IgD-negative memory B cell (primary cell): ENCODE results near the gene NUP54. TPM values are rescaled to one million over a fixed set of nuclear protein-coding genes. Genes with fewer than 3 reads are reported as not detected.

ENCODE experiments used
- H3K27ac Mint-ChIP-seq, 3 donors: one replicate each; pipeline ENCODE4 v1.8.0; 2020 to 2022; ENCODE audit warnings: mild to moderate bottlenecking in 3 of 3, mixed read lengths in 3 of 3, moderate library complexity in 1 of 3
- H3K27me3 Mint-ChIP-seq: one replicate; pipeline ENCODE4 v1.8.0; 2021; ENCODE audit warnings: mixed read lengths
- H3K36me3 Mint-ChIP-seq: one replicate; pipeline ENCODE4 v1.8.0; 2020; ENCODE audit warnings: mild to moderate bottlenecking, mixed read lengths
- H3K4me1 Mint-ChIP-seq, 3 donors: one replicate each; pipeline ENCODE4 v1.8.0; 2020 to 2022; ENCODE audit warnings: mixed read lengths in 3 of 3, mild to moderate bottlenecking in 1 of 3
- H3K4me3 Mint-ChIP-seq, 4 donors: one replicate each; pipeline ENCODE4 v1.8.0; 2020 to 2022; ENCODE audit warnings: mild to moderate bottlenecking in 4 of 4, mixed read lengths in 4 of 4, moderate library complexity in 3 of 4
- H3K9me3 Mint-ChIP-seq, 3 donors: one replicate each; pipeline ENCODE4 v1.8.0; 2020 to 2021; ENCODE audit warnings: mixed read lengths in 3 of 3, mild to moderate bottlenecking in 1 of 3
- polyA plus RNA-seq: library from polyadenylated mRNA; unstranded; fragments of 300-500 nt; fragmentation: Illumina TruSeq; gene quantifications from one replicate; pipeline ENCODE4 v1.2.3, GENCODE V29; 2021

The NUP54 gene
- polyA plus RNA-seq, 1 donor from 2014 or later, result 34.8 TPM

GRCh38 chr4:76174216-76174615 lies 26.0 kb upstream of the NUP54 start:
- Mint-ChIP-seq H3K4me3 (no peak overlapping the region), H3K27ac (no peak overlapping the region), H3K9me3 (no peaks in the 10 kb centered on the region), H3K4me1 (peaks cover 0 to 5% (median 2%) of the 10 kb centered on the region in 3 donors), H3K36me3 (peaks cover 9% of the 10 kb centered on the region), H3K27me3 (no peaks in the 10 kb centered on the region)

- Mint-ChIP-seq H3K27ac (no peak overlapping the region), H3K27me3 (no peaks in the 10 kb centered on the region), H3K4me3 (no peak overlapping the region), H3K4me1 (no peaks in the 10 kb centered on the region), H3K36me3 (peaks cover 6% of the 10 kb centered on the region), H3K9me3 (no peaks in the 10 kb centered on the region)
Measured at GRCh38 chr4:76168688-76169087, 20.5 kb upstream of the NUP54 start.

- H3K4me3 Mint-ChIP-seq, result no peak overlapping the region
- H3K27ac Mint-ChIP-seq, result no peak overlapping the region
- no peaks in the 10 kb centered on the region for H3K27me3 Mint-ChIP-seq
- no peaks in the 10 kb centered on the region for H3K9me3 Mint-ChIP-seq
- H3K4me1 Mint-ChIP-seq, result no peaks in the 10 kb centered on the region
- H3K36me3 Mint-ChIP-seq, result peaks cover 12% of the 10 kb centered on the region
Measured at GRCh38 chr4:76166480-76166879, 18.3 kb upstream of the NUP54 start.

- no peaks in the 10 kb centered on the region for H3K4me1 Mint-ChIP-seq
- no peaks in the 10 kb centered on the region for H3K27me3 Mint-ChIP-seq
- peaks cover 9% of the 10 kb centered on the region for H3K36me3 Mint-ChIP-seq
- H3K4me3 Mint-ChIP-seq, result no peak overlapping the region
- H3K27ac Mint-ChIP-seq, result no peak overlapping the region
- H3K9me3 Mint-ChIP-seq, result peaks cover 0 to 1% (median 0%) of the 10 kb centered on the region in 3 donors
Measured at GRCh38 chr4:76160355-76160754, 12.2 kb upstream of the NUP54 start.

GRCh38 chr4:76156635-76157034 lies 8.4 kb upstream of the NUP54 start:
- no peaks in the 10 kb centered on the region for H3K27me3 Mint-ChIP-seq
- no peak overlapping the region for H3K27ac Mint-ChIP-seq

GRCh38 chr4:76155979-76156378 lies 7.8 kb upstream of the NUP54 start:
- no peaks in the 10 kb centered on the region for H3K27me3 Mint-ChIP-seq
- no peak overlapping the region for H3K27ac Mint-ChIP-seq
- H3K9me3 Mint-ChIP-seq, result peaks cover 2 to 7% (median 3%) of the 10 kb centered on the region in 3 donors
- peaks cover 5% of the 10 kb centered on the region for H3K36me3 Mint-ChIP-seq
- no peaks in the 10 kb centered on the region for H3K4me1 Mint-ChIP-seq
- peak overlapping the region in 1 of 4 donors; percentile 15 for H3K4me3 Mint-ChIP-seq

More at GRCh38 chr4:76156635-76157034, 8.4 kb upstream of the NUP54 start:
- H3K4me3 Mint-ChIP-seq, result no peak overlapping the region
- H3K9me3 Mint-ChIP-seq, result peaks cover 2 to 7% (median 3%) of the 10 kb centered on the region in 3 donors
- H3K36me3 Mint-ChIP-seq, result peaks cover 8% of the 10 kb centered on the region
- H3K4me1 Mint-ChIP-seq, result no peaks in the 10 kb centered on the region

- Mint-ChIP-seq H3K27me3 (no peaks in the 10 kb centered on the region), H3K36me3 (peaks cover 5% of the 10 kb centered on the region), H3K4me1 (peaks cover 4 to 9% (median 6%) of the 10 kb centered on the region in 3 donors), H3K27ac (no peak overlapping the region), H3K9me3 (peaks cover 2 to 7% (median 3%) of the 10 kb centered on the region in 3 donors), H3K4me3 (no peak overlapping the region)
Measured at GRCh38 chr4:76153356-76153755, 5.2 kb upstream of the NUP54 start.

GRCh38 chr4:76147454-76148141 lies 599 bp downstream of the NUP54 start:
- Mint-ChIP-seq H3K9me3 (no peaks in the 10 kb centered on the region), H3K27me3 (no peaks in the 10 kb centered on the region), H3K27ac (peak overlapping the region; percentile 59 to 95 (median 94)), H3K4me1 (peaks cover 12 to 27% (median 18%) of the 10 kb centered on the region in 3 donors), H3K4me3 (peak overlapping the region; percentile 94 to 99 (median 99)), H3K36me3 (peaks cover 9% of the 10 kb centered on the region)

GRCh38 chr4:76144546-76144945 lies 3.7 kb downstream of the NUP54 start:
- Mint-ChIP-seq H3K9me3 (no peaks in the 10 kb centered on the region), H3K36me3 (peaks cover 12% of the 10 kb centered on the region), H3K4me3 (peak overlapping the region in 1 of 4 donors; percentile 67), H3K27ac (no peak overlapping the region), H3K27me3 (no peaks in the 10 kb centered on the region), H3K4me1 (peaks cover 20 to 32% (median 22%) of the 10 kb centered on the region in 3 donors)

GRCh38 chr4:76141241-76141640 lies 7.0 kb downstream of the NUP54 start:
- Mint-ChIP-seq H3K4me3 (no peak overlapping the region), H3K27me3 (no peaks in the 10 kb centered on the region), H3K4me1 (peaks cover 2 to 20% (median 14%) of the 10 kb centered on the region in 3 donors), H3K36me3 (peaks cover 15% of the 10 kb centered on the region), H3K9me3 (no peaks in the 10 kb centered on the region), H3K27ac (no peak overlapping the region)

- no peaks in the 10 kb centered on the region for H3K27me3 Mint-ChIP-seq
- no peak overlapping the region for H3K4me3 Mint-ChIP-seq
- H3K9me3 Mint-ChIP-seq, result no peaks in the 10 kb centered on the region
- H3K4me1 Mint-ChIP-seq, result peaks cover 0 to 3% (median 3%) of the 10 kb centered on the region in 3 donors
- peaks cover 16% of the 10 kb centered on the region for H3K36me3 Mint-ChIP-seq
- H3K27ac Mint-ChIP-seq, result no peak overlapping the region
Measured at GRCh38 chr4:76127754-76128153, 20.4 kb downstream of the NUP54 start.

- no peak overlapping the region for H3K27ac Mint-ChIP-seq
- no peaks in the 10 kb centered on the region for H3K9me3 Mint-ChIP-seq
- no peaks in the 10 kb centered on the region for H3K27me3 Mint-ChIP-seq
- peaks cover 18% of the 10 kb centered on the region for H3K36me3 Mint-ChIP-seq
- peaks cover 0 to 3% (median 3%) of the 10 kb centered on the region in 3 donors for H3K4me1 Mint-ChIP-seq
- H3K4me3 Mint-ChIP-seq, result no peak overlapping the region
Measured at GRCh38 chr4:76125816-76126215, 22.4 kb downstream of the NUP54 start.

- H3K4me1 Mint-ChIP-seq, result peaks cover 0 to 1% (median 0%) of the 10 kb centered on the region in 3 donors
- no peaks in the 10 kb centered on the region for H3K27me3 Mint-ChIP-seq
- no peak overlapping the region for H3K4me3 Mint-ChIP-seq
- peaks cover 25% of the 10 kb centered on the region for H3K36me3 Mint-ChIP-seq
- peaks cover 0 to 5% (median 0%) of the 10 kb centered on the region in 3 donors for H3K9me3 Mint-ChIP-seq
- H3K27ac Mint-ChIP-seq, result no peak overlapping the region
Measured at GRCh38 chr4:76120199-76120598, 28.0 kb downstream of the NUP54 start.

GRCh38 chr4:76117536-76117935 lies 30.7 kb downstream of the NUP54 start:
- Mint-ChIP-seq H3K36me3 (peaks cover 16% of the 10 kb centered on the region), H3K27ac (peak overlapping the region in 1 of 3 donors; percentile 26)

GRCh38 chr4:76116821-76117220 lies 31.4 kb downstream of the NUP54 start:
- H3K27ac Mint-ChIP-seq, result no peak overlapping the region
- H3K4me3 Mint-ChIP-seq, result no peak overlapping the region
- H3K27me3 Mint-ChIP-seq, result no peaks in the 10 kb centered on the region
- peaks cover 0 to 5% (median 0%) of the 10 kb centered on the region in 3 donors for H3K9me3 Mint-ChIP-seq
- H3K4me1 Mint-ChIP-seq, result peaks cover 0 to 1% (median 0%) of the 10 kb centered on the region in 3 donors
- peaks cover 14% of the 10 kb centered on the region for H3K36me3 Mint-ChIP-seq

More at GRCh38 chr4:76117536-76117935, 30.7 kb downstream of the NUP54 start:
- Mint-ChIP-seq H3K9me3 (peaks cover 0 to 5% (median 0%) of the 10 kb centered on the region in 3 donors), H3K4me3 (no peak overlapping the region), H3K4me1 (peaks cover 0 to 1% (median 0%) of the 10 kb centered on the region in 3 donors), H3K27me3 (no peaks in the 10 kb centered on the region)
